GM23248 (cell line): ENCODE data around the gene GSTP1. TPM values are rescaled to one million over a fixed set of nuclear protein-coding genes. Genes with fewer than 3 reads are reported as not detected.

Experiments used
- DNase-seq: peaks from one replicate; pipeline ENCODE4 v3.0.0-alpha.2; 2015
- H2AFZ ChIP-seq: fragments of 200-600 bp; sonication (generic); 2 replicates; pipeline ENCODE4 v1.6.1; 2016; ENCODE audit warnings: antibody characterized with exemption
- H3F3A ChIP-seq: fragments of 200-600 bp; sonication (generic); 2 replicates; pipeline ENCODE4 v1.6.1; 2016; ENCODE audit warnings: mild to moderate bottlenecking, antibody characterized with exemption, mixed run types; ENCODE audit not compliant: insufficient read depth
- H3K27ac ChIP-seq: fragments of 200-600 bp; sonication (generic); 2 replicates; pipeline ENCODE4 v1.5.1; 2016; ENCODE audit warnings: mild to moderate bottlenecking
- H3K27me3 ChIP-seq: fragments of 200-600 bp; sonication (generic); replicated peaks from 2 replicates; pipeline ENCODE4 v1.6.1; 2016; ENCODE audit warnings: mild to moderate bottlenecking; ENCODE audit not compliant: insufficient read depth
- H3K36me3 ChIP-seq: fragments of 200-600 bp; sonication (generic); 2 replicates; pipeline ENCODE4 v1.6.1; 2016; ENCODE audit warnings: low read depth, mild to moderate bottlenecking
- H3K4me1 ChIP-seq: fragments of 200-600 bp; sonication (generic); 2 replicates; pipeline ENCODE4 v1.6.1; 2016; ENCODE audit warnings: mild to moderate bottlenecking; ENCODE audit not compliant: insufficient read depth
- H3K4me2 ChIP-seq: fragments of 200-600 bp; sonication (generic); one replicate; pipeline ENCODE4 v1.6.1; 2016; ENCODE audit warnings: mild to moderate bottlenecking; ENCODE audit not compliant: unreplicated experiment
- H3K4me3 ChIP-seq: fragments of 200-600 bp; sonication (generic); 2 replicates; pipeline ENCODE4 v1.5.1; 2016; ENCODE audit warnings: mild to moderate bottlenecking
- H3K79me2 ChIP-seq: fragments of 200-600 bp; sonication (generic); 2 replicates; pipeline ENCODE4 v1.6.1; 2016; ENCODE audit warnings: mild to moderate bottlenecking; ENCODE audit not compliant: insufficient read depth
- H3K9ac ChIP-seq: fragments of 200-600 bp; sonication (generic); 2 replicates; pipeline ENCODE4 v1.6.1; 2016; ENCODE audit warnings: mild to moderate bottlenecking
- H3K9me2 ChIP-seq: fragments of 200-600 bp; sonication (generic); 2 replicates; pipeline ENCODE4 v1.6.1; 2016; ENCODE audit warnings: mixed run types, mild to moderate bottlenecking, moderate library complexity; ENCODE audit not compliant: insufficient read depth
- H3K9me3 ChIP-seq: fragments of 200-600 bp; sonication (generic); one replicate; pipeline ENCODE4 v1.6.1; 2017; ENCODE audit warnings: low read depth
- H4K20me1 ChIP-seq: fragments of 200-600 bp; sonication (generic); 2 replicates; pipeline ENCODE4 v1.6.0; 2016; ENCODE audit not compliant: insufficient read depth
- EZH2 ChIP-seq: fragments of 200-600 bp; sonication (generic); IDR thresholded peaks from 2 replicates; pipeline ENCODE4 v1.6.1; 2018; ENCODE audit warnings: antibody characterized with exemption, mild to moderate bottlenecking; ENCODE audit not compliant: insufficient read depth, poor library complexity, severe bottlenecking
- EZH2phosphoT487 ChIP-seq: fragments of 200-600 bp; sonication (generic); IDR thresholded peaks from 2 replicates; pipeline ENCODE4 v1.6.1; 2018; ENCODE audit warnings: antibody characterized with exemption, moderate library complexity, mild to moderate bottlenecking, low read depth; ENCODE audit not compliant: insufficient read depth
- WGBS, 2 experiments: methylation state at CpG; one replicate each; pipeline ENCODE4 v1.1.6; 2015 to 2017; ENCODE audit warnings: low lambda C conversion rate in 2 of 2, low coverage in 1 of 2; ENCODE audit errors: missing lambda C conversion rate in 2 of 2; 5-methylcytosine and 5-hydroxymethylcytosine counted together
- in situ Hi-C: fragments of 300-500 bp; cut with MboI; formaldehyde crosslinking; loops from 2 replicates; pipeline ENCODE4 v1.15.0; 2020
- polyA plus RNA-seq: library from polyadenylated mRNA; unstranded; fragments of >200 nt; fragmentation: Nextera tagmentation; extraction: Ambion mirVana; gene quantifications from 2 replicates; pipeline ENCODE4 v1.2.1, GENCODE V29; 2016
- total RNA-seq: library from RNA; depleted of rRNA; stranded (reverse); fragments of >200 nt; shearing (Covaris generic); gene quantifications from 2 replicates; pipeline ENCODE4 v1.2.3, GENCODE V29; 2014; rRNA removed

GSTP1 gene
- total RNA-seq (355 and 606 TPM in 2 replicates), polyA plus RNA-seq (743 and 767 TPM in 2 replicates)

DNA sequence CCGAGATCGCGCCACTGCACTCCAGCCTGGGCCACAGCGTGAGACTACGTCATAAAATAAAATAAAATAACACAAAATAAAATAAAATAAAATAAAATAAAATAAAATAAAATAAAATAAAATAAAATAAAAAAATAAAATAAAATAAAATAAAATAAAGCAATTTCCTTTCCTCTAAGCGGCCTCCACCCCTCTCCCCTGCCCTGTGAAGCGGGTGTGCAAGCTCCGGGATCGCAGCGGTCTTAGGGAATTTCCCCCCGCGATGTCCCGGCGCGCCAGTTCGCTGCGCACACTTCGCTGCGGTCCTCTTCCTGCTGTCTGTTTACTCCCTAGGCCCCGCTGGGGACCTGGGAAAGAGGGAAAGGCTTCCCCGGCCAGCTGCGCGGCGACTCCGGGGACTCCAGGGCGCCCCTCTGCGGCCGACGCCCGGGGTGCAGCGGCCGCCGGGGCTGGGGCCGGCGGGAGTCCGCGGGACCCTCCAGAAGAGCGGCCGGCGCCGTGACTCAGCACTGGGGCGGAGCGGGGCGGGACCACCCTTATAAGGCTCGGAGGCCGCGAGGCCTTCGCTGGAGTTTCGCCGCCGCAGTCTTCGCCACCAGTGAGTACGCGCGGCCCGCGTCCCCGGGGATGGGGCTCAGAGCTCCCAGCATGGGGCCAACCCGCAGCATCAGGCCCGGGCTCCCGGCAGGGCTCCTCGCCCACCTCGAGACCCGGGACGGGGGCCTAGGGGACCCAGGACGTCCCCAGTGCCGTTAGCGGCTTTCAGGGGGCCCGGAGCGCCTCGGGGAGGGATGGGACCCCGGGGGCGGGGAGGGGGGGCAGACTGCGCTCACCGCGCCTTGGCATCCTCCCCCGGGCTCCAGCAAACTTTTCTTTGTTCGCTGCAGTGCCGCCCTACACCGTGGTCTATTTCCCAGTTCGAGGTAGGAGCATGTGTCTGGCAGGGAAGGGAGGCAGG, at the start of gene GSTP1:
TSS of gene GSTP1 (plus strand) at position 566 of the 958 bp plus-strand sequence. CDS start at position 598, 32 bp downstream.
- peak within 1 kb of the TSS; percentile 39 for H3K27ac ChIP-seq
- TF ChIP-seq EZH2phosphoT487 (no peak), EZH2 (no peak)
- peak within 1 kb of the TSS; percentile 85 for H3K9ac ChIP-seq
- H3K4me3 ChIP-seq = peak within 1 kb of the TSS; percentile 68
- H3F3A ChIP-seq = peaks cover 7% of the 10 kb centered on the region; the same call in 1 of the 2 replicates
- no peaks in the 10 kb centered on the region for H3K9me3 ChIP-seq
- peak; percentile 96 for DNase-seq
- peak within 1 kb of the TSS; percentile 75 for H3K4me2 ChIP-seq
- peaks cover 9% of the 10 kb centered on the region; the same call in 1 of the 2 replicates for H3K79me2 ChIP-seq
- 3% methylated on average over 60 to 80 of the region's 81 CpGs for WGBS, 2 experiments
- H3K36me3 ChIP-seq = 0 out of 2 replicates have a peak, but pooled peaks cover 8% of the 10 kb centered on the region
- in situ Hi-C loops = no loop called here
- no peaks in the 10 kb centered on the region for H4K20me1 ChIP-seq
- H3K9me2 ChIP-seq = no peaks in the 10 kb centered on the region
- peak within 1 kb of the TSS; percentile 48 for H2AFZ ChIP-seq
- H3K27me3 ChIP-seq = peaks cover 12% of the 10 kb centered on the region
- peaks cover 9% of the 10 kb centered on the region for H3K4me1 ChIP-seq

DNA sequence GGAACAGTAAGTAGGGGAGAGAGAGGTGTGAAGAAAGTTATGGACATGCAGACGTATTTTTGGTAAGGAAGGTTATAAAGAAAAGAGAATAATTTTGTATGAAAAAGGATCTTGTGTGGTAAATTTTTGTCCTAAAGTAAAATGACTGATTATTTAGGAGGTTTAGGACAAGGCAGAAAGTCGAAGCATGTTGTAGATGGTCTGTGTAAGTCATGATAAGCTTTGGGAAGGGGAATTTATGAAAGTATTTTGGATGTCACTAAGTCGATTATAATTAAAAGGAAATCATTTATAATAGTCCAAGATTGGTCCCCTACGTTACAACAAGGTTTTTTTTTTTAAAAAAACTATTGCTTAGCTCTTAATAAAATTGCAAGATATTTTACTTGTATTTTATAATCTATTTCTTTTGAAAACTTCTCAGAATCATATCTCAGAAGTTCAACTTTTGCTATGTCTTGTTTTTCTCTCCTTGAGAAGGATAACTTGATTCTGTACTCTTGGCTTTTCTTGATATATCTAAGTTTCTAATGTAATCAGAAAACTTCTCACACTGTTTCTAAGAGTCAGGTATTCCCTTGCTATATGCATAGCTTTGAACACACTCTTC, 49.4 kb upstream of the GSTP1 start:
- no peaks in the 10 kb centered on the region for H3K9me2 ChIP-seq
- WGBS, 2 experiments = 12 to 15% methylated on average over 4 of the region's 4 CpGs
- in situ Hi-C loops = no loop called here

DNA sequence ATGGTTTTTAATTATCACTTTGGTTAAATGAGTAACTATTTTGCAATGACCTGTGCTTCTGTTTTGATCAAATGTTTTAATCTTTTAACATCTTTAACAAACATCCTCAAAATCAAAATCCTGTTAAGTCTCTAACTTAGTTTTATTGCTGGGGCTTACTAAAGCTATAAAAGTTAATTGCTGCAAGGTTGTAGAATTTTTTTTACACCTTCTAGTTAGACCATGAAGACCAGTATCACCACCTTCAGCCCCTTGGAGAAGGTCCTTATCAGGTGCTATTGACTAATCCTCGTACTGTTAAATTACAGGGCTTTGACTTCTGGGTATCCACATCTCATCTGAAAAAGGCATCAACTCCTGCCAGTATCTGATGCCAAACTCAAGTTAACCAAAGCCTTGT, 48.1 kb upstream of the GSTP1 start:
- no peaks in the 10 kb centered on the region for H3K4me1 ChIP-seq
- TF ChIP-seq EZH2phosphoT487 = no peak
- TF ChIP-seq EZH2 = no peak
- H3K27me3 ChIP-seq = 0 out of 2 replicates have a peak, but pooled peaks cover 4% of the 10 kb centered on the region
- DNase-seq = no peak
- in situ Hi-C loops = no loop called here
- no peak overlapping the region for H3K27ac ChIP-seq
- no peak overlapping the region for H3K9ac ChIP-seq
- no peak overlapping the region for H3K4me2 ChIP-seq
- H3K9me3 ChIP-seq = no peaks in the 10 kb centered on the region
- H3K4me3 ChIP-seq = no peak overlapping the region
- no peaks in the 10 kb centered on the region for H3K79me2 ChIP-seq
- H3F3A ChIP-seq = no peaks in the 10 kb centered on the region
- no peak overlapping the region for H2AFZ ChIP-seq
- H4K20me1 ChIP-seq = no peaks in the 10 kb centered on the region
- H3K36me3 ChIP-seq = no peaks in the 10 kb centered on the region
- 29 to 33% methylated on average over 1 of the region's 1 CpG for WGBS, 2 experiments
- no peaks in the 10 kb centered on the region for H3K9me2 ChIP-seq

More for the DNA sequence above, 49.4 kb upstream of the GSTP1 start:
- Histone ChIP-seq H3K79me2 (no peaks in the 10 kb centered on the region), H3F3A (no peaks in the 10 kb centered on the region; the same call in 1 of the 2 replicates), H4K20me1 (no peaks in the 10 kb centered on the region), H3K9ac (no peak overlapping the region), H3K4me2 (no peak overlapping the region), H3K9me3 (no peaks in the 10 kb centered on the region), H3K27me3 (0 out of 2 replicates have a peak, but pooled peaks cover 4% of the 10 kb centered on the region), H3K4me1 (0 out of 2 replicates have a peak, but pooled peaks cover 3% of the 10 kb centered on the region), H3K27ac (no peak overlapping the region), H3K36me3 (no peaks in the 10 kb centered on the region), H3K4me3 (no peak overlapping the region), H2AFZ (no peak overlapping the region)
- DNase-seq = no peak
- TF ChIP-seq EZH2phosphoT487 = no peak
- no peak for TF ChIP-seq EZH2

DNA sequence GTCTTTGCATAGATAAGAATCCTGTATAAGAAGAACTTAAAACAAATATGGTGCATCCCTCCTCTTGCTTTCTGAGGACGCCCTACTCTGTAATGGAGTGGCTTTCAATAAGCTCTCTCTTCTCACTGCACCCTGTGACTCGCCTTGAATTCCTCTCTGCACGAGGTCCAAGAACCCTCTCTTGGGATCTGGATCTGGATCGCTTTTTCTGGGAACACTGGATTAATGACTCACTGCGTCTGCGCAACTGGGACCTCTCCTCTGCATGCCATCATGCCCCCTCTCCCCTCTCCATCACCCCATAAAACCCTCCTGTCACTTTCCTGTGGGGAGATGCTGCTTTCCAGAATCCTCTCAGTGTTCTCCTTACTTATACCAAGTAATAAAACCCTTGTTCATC, 45.3 kb upstream of the GSTP1 start:
- TF ChIP-seq EZH2 (no peak), EZH2phosphoT487 (no peak)
- H4K20me1 ChIP-seq = no peaks in the 10 kb centered on the region
- no peaks in the 10 kb centered on the region for H3K4me1 ChIP-seq
- H3K9ac ChIP-seq = no peak overlapping the region
- no peaks in the 10 kb centered on the region; the same call in 1 of the 2 replicates for H3K27me3 ChIP-seq
- in situ Hi-C loops = no loop called here
- H3K79me2 ChIP-seq = no peaks in the 10 kb centered on the region
- H3K9me2 ChIP-seq = no peaks in the 10 kb centered on the region
- no peak overlapping the region for H3K4me2 ChIP-seq
- no peaks in the 10 kb centered on the region for H3K9me3 ChIP-seq
- H3F3A ChIP-seq = no peaks in the 10 kb centered on the region
- peak; percentile 23 for DNase-seq
- no peak overlapping the region for H2AFZ ChIP-seq
- no peak overlapping the region for H3K4me3 ChIP-seq
- WGBS, 2 experiments = 47 to 50% methylated on average over 6 of the region's 6 CpGs
- no peak overlapping the region for H3K27ac ChIP-seq
- H3K36me3 ChIP-seq = no peaks in the 10 kb centered on the region
